GM21367 (cell line): Measurements from ENCODE around the gene CXCR5.

ENCODE experiments used
- ATAC-seq: cut with Tn5 transposase; IDR thresholded peaks from one replicate; pipeline ENCODE4 v1.9.1; 2021; ENCODE audit not compliant: unreplicated experiment

CXCR5 gene

DNA sequence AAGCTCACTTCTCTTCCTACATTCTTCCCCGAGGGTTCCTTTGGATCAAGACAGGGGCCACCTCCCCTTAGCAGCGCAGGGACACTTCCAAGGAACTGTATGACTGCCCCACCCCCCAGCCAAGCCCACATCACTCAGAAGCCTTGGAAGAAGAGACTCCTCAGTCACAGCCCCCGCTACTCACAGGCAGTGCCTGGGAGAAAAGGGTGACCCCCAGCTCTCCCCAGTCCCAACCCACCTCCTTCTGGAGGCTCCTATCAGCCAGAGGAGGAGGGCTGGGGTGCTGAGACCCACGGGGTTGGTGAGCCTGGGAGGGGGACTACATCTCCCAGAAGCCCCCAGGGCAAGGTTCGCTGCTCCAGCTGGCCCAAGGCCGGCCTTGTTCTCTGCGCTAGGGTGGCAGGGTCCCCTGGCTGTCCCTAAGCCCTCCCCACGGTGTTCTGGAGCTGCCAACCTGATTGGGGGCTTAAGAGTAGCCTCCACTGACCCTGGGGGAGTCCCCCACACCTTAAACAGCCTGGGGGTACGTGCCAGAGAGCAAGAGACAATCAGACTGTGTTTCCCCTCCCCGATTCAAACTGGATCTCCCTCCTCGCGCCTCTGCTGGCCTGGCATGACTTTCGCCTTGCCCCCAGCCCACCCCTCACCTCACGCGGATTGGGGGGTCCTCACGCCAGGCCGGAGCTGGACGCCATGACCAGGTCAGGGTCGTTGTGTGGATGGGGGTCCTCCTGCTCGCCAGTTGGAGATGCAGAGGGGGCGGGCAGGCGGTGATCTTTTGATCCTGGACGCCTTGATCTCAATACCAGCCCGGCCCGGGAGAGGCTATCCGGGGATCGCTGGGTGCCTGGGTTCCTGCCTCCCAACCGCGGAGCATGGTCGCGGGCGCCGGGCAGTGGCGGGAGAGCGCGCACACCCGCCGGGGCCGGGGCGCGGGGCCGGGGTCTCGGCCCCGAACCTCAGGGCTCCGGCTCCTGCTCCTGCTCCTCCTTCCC, 41.2 kb downstream of the CXCR5 start:
- no peak for ATAC-seq

DNA sequence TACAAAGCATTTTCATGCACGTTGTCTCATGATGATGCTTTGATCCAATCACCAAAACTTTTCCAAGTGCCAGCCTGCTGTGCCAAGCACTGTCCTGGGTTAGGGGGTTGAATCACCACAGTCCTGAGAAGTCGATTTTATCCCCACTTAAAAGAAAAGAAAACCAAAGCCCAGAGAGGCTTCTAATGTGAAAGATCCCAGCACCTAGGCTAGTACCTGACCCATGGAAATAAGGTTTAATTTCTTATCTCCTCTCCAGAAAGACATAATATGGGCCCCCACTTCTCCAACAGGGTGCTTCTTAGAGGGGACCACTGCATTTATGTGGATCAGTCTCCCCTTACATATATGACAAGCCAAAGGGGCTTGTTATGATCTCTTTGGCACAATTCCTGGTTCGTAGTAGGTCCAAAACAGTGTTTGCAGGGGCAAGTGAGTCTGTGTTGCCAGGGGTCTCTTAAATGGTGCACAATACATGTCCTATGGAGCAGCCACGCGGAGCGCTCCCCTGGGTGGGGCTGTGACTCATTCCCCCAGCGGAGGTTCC, 43.9 kb downstream of the CXCR5 start:
- no peak for ATAC-seq

DNA sequence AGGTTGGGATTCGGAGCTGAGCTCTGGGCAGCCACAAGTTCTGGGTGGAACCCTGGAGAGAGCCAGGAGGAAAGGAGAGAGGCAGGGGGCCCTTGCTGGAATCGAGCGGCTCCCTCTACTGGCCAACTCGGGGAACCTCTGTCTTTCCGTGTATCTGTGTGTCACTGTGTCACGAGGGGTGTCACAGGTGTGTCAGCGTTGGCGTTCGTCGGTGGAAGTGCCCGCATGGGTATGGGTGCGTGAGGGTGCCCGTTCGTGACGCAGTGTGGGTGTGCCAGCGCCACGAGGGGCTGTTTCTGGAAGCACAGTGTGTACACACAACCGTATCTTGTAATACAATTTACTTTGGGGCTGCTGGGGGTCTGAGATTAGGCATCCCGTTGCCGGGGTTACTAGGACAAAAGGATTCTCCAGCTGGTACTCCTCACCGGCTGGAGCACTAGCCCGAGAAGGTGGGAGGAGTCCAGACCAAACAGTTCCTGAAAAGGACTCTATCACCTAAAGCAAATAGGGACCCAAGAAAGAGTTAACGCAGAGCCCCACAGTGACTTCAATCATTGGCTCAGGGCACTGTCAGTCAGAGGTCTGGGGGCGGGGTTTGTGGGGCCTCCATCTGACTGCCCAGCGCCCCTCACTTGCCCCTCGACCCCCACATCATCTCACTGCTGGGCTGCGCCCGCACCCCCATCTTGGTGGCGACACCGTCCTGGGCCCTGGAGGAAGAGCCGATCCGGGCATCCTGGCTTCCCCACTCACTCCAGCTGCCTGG, 44.6 kb downstream of the CXCR5 start:
- ATAC-seq, result peak; percentile 30

DNA sequence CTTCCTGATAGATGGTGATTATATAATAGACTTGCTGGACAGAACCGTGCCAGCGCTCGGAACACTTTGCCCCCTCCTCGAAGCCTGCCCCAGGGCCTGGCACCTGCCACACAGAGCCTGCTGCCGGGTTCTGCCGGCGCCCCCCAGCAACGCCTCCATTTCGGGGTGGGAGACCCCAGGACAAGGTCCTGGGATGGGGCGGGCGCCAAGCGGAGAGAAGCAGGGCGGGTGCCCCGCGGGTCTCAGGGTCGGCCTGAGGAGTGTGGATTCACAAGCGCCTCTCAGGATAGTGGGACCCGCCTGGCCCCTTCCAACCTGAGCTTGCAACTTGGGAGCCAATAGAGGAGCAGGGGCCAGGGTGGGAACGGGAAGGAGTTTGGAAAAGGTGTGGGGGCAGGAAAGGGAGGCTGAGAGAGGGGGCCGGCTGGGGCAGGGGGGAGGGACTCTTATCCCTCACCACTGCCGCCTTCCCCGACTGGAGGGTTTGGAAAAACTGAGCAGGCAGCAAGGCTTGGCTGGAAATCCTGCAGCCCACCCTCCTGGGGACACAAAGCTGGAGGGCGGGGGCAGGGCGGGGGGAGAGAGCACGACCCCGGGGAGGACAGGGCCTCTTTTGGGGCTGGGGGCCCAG, 45.3 kb downstream of the CXCR5 start:
- ATAC-seq, result no peak

DNA sequence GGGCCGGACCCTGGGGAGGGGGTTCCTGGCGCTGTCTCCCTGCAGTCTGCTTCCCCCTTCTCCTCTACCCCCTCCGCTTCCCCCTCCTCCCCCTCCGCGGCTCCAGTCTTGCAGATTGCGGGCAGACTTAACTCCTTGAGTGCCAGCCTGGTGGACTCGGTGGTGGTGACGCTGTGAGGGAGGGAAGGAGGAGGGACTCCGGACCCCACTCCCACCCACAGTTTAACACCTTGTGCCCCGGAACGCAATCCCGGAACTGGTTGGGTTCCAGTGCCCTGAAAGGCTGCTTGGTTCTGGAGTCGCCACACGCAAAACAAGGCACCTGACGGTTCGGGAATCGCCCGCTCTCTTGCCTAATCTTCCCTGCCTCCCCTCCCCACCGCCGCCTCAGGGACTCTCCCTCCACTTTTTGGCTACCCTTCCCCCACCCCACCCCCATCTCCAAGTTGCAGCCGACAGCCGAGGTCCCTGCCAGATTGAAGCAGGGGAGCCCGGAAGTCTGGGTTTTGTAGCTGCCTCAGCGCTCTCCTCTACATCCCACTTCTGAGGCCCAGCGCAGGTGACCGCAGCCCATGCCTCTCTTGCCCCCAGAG, 45.9 kb downstream of the CXCR5 start:
- no peak for ATAC-seq

DNA sequence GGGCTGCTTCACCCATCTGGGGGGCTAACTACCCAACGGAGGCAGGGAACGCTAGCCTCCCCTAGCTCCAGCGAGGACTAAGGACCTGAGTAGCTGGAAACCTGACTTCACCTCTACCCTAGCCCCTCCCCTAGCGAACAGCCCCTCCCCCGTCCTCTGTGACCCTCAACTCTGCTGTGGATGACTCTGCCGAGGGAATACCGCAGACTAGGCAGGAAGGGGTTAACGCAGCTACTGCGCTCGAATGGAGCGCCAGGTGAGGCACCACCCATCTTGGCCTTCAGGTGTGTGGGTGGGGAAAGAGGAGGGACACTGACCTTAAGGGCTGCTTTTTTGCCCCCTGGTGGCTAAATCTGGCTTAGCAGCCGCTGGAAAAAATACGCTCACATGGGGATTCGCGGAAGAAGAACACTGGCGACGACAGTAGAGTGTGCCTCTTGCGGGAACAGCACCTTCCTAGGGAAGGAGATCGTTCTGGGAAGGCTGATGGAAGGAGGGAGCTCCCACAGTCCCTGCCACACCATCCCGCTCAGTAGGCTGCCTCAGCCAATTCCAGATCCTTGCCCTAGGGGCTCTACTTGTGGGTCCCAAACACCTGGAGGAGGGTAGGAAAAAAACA, 46.5 kb downstream of the CXCR5 start:
- ATAC-seq, result no peak

DNA sequence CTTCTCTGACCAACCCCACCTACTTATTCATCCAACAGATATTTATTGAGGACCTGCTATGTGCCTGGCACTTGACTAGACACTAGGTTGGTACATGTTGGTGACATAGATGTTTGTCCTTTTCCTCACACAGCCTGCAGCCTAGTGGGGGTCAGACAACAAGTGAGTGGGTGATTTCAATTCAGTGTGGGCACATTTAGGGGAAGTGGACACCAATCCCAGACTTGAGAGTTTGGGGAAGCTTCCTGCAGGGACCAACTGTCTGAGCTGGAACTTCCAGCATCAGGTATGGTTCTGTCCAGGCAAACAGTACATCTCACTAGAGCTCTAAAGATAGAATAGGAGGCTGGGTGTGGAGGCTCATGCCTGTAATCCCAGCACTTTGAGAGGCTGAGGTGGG, 47.9 kb downstream of the CXCR5 start:
- no peak for ATAC-seq

DNA sequence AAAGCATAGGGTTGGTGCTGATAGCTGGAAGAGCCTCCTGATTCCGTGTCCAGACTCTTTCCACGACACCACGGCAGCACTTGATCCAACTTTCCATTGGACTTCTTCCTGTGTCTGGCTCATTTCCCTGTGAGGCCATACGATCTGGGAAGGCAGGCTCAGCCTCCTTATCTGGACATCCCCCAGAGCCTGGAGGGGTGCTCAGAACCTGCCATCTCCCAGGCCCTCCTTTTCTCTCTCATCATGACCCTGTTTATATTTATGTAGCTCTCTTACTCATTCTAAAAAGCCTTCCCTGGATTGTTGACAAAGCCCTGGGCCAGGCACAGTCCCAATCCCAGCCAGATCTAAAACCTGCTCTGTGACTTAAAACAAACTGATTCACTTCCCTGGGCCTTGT, 49.8 kb downstream of the CXCR5 start:
- ATAC-seq, result no peak

DNA sequence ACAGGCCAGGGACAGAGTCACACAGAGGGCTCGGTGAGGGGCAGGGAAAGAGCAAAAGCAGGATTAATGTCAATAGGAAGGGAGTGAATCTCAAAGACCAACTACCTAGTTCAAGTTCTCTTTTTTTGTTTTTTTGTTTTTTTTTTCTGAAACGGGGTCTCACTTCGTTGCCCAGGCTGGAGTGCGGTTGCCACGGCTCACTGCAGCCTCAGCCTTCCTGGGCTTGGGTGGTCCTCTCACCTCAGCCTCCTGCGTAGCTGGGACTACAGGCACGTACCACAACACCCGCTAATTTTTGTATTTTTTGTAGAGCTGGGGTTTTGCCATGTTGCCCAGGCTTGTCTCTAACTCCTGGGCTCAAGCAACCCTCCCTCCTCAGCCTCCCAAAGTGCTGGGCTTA, 51.7 kb downstream of the CXCR5 start:
- ATAC-seq, result no peak

DNA sequence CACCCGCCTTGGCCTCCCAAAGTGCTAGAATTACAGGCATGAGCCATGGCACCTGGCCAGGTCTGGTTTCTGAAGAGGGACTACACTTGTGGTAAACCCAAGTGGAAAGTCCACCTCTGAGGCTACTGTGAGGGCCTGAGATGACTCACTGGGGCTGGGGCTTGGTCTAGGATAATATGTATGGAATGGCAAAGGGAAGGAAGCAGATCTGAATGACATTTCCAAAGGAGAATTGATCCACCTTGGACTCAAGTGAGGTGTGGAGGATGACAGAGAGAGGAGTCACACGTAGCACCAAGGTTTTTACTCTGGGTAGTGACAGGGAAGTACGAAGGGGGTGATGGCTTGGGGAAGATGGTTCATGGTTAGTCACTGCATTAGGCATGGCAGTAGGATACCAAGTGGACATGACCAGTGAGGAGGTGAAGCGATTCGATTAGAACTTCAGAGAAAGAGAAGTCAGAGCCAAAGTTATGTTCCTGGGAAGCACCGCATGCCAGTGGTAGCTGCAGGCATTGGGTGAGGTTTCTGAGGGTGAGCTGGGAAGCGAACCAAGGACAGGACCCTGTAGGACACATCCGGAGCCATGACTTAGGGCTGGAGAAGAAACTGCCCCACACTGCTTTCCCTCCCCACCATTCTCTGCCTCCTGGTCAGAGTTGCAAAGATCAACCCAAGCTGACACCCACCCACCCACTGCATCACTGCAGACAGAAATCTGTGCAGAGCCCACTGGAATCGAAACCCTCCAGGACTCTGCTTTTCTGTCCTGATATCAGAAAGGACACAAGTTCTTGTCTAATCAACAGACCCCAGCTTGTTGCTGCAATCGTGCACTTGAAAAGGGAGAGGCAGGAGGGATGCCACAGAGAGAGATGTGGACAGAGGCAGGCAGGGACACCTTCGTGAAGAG, 55.1 kb downstream of the CXCR5 start:
- ATAC-seq, result no peak

DNA sequence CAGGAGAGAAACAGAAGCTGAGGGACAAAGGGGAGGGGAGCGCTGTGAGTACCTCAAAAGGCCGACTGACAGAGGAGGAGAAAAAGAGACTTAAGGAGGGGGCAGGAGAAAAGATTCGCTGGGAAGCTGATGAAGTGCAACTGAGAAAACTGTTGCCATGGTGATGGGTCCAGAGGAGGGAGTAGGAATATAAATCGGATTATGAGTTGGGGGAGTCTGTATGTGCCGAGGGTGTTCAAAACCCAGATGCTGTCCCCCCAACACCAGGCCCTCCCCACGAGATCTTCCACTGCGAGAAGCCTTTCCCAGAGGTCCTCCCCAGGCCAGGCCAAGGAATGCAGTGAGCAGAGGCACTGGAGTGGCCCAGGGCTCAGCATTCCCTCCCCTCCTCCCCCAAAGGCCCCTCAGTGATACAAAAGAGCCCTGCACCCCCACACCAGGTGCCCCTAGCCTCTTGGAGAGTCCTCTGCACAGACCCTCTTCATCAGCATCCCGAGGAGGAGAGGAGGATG, 55.8 kb downstream of the CXCR5 start:
- ATAC-seq, result no peak

DNA sequence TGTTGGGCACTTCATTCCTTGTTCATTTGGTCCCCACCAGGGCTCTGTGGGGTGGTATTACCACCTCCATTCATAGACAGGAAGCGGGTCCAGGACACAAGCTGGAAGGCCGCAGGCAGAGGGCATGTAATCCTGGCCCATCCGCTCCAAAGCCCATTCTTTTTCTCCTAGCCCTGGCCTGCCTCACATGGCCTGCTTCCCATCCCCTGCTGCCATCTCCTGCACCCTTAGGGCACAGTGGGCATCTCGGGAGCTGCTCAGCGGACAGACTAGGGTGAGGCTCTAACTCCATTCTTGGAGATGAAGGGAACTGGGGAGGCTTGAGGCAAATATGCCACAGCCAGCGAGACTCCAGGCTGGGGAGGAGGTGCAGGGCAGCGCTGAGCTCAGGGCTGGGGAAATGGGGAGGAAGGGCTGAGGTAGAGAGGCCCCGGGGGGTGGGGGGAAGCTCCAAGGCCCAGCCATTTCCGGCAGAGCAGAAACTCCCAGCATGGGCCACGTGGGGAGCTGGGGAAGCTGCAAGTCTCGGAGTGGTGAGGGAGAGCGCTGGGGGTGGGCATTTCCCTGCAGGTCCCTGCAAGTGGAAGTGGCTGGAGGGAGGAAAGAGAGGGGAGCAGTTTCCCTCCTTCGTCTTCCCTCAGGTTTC, 56.4 kb downstream of the CXCR5 start:
- no peak for ATAC-seq

DNA sequence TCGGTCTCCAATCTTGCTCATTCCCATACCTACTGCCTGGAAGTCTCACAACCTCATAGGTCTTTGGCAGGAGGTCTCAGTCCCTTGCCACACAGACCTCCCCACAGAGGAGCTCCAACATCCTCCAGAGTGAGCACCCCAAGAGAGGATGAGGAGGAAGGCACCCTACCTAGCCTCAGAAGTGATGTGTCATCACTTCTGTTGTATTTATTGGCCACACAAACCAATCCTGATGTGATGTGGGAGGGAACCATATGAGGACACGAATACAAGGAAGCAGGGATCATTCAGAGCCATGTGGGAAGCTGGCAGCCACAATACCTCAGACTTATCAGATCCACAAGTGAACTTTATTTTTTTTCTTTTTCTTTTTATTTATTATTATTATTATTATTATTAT, 63.4 kb downstream of the CXCR5 start:
- ATAC-seq, result no peak
